Brain microvascular endothelial cell (primary cell): ENCODE measurements around the gene ZNF746.
A peak's percentile ranks its signal among the peaks of the same experiment; 100 is the strongest.

ENCODE experiments used
- DNase-seq: peaks from one replicate; pipeline ENCODE4 v3.0.0-alpha.2; 2020
- H3K27ac ChIP-seq: fragments of 250-450 bp; sonication (Bioruptor Pico); 2 replicates; pipeline ENCODE4 v1.5.1; 2020; ENCODE audit warnings: mild to moderate bottlenecking, moderate library complexity
- H3K27me3 ChIP-seq: fragments of 250-450 bp; sonication (Bioruptor Pico); replicated peaks from 2 replicates; pipeline ENCODE4 v1.5.1; 2020; ENCODE audit warnings: mild to moderate bottlenecking
- H3K36me3 ChIP-seq: fragments of 250-450 bp; sonication (Bioruptor Pico); replicated peaks from 2 replicates; pipeline ENCODE4 v1.5.1; 2020; ENCODE audit warnings: mild to moderate bottlenecking
- H3K4me3 ChIP-seq: 2 replicates; pipeline ENCODE4 v1.5.1; 2011; ENCODE audit warnings: low read depth, mild to moderate bottlenecking, control low read depth, low read length, moderate library complexity
- in situ Hi-C: cut with HindIII; loops from 2 replicates; pipeline ENCODE4 v1.10.0; 2017; ENCODE audit warnings: low sequenced_read_pairs, low pct_ligation_motif_present
- TF ChIP-seq, protein P1 (sequence below): IDR thresholded peaks from 2 replicates; pipeline ENCODE4 v1.5.1; 2011; ENCODE audit warnings: low read depth, mild to moderate bottlenecking, moderate library complexity, low read length, control low read depth, inconsistent platforms; ENCODE audit errors: missing control alignments

The ZNF746 gene

DNA sequence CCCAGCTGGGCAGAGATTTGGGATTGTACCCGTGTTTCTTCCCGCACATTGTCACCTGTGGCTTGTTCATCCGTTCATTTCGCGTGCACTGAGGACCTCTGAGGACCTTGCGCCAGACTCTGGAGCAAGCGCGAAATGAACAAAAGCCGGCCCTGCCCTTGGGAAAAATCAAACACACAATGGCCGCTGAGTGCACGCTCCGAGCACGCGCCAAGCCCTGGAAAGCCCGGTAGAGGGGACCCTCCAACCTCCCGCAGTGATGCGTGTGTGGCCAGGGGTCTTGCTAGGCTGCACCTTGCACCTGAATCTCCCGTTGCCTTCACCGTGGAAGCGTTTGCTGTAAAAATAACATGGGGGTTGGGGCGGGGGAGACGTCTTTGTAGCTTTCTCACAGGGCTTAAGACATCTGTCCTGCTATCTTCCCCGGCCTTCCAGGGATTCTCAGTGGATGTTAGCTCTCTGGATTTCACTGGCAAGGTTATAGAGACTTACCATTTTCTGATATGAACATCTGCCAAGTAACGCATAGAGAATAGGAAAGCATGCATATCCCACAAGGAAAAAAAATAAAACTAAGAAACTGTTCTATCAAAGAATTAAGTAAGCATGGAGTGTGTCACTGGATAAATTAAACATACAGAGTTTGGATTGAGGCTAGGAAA is 74.0 kb downstream of the ZNF746 start:
- no peaks in the 10 kb centered on the region for H3K36me3 ChIP-seq
- TF ChIP-seq, protein P1, sequence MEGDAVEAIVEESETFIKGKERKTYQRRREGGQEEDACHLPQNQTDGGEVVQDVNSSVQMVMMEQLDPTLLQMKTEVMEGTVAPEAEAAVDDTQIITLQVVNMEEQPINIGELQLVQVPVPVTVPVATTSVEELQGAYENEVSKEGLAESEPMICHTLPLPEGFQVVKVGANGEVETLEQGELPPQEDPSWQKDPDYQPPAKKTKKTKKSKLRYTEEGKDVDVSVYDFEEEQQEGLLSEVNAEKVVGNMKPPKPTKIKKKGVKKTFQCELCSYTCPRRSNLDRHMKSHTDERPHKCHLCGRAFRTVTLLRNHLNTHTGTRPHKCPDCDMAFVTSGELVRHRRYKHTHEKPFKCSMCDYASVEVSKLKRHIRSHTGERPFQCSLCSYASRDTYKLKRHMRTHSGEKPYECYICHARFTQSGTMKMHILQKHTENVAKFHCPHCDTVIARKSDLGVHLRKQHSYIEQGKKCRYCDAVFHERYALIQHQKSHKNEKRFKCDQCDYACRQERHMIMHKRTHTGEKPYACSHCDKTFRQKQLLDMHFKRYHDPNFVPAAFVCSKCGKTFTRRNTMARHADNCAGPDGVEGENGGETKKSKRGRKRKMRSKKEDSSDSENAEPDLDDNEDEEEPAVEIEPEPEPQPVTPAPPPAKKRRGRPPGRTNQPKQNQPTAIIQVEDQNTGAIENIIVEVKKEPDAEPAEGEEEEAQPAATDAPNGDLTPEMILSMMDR = no peak
- H3K27ac ChIP-seq = no peak overlapping the region
- no peak for DNase-seq
- H3K27me3 ChIP-seq = no peaks in the 10 kb centered on the region
- H3K4me3 ChIP-seq = peak overlapping the region; percentile 54
- in situ Hi-C loops = no loop called here

DNA sequence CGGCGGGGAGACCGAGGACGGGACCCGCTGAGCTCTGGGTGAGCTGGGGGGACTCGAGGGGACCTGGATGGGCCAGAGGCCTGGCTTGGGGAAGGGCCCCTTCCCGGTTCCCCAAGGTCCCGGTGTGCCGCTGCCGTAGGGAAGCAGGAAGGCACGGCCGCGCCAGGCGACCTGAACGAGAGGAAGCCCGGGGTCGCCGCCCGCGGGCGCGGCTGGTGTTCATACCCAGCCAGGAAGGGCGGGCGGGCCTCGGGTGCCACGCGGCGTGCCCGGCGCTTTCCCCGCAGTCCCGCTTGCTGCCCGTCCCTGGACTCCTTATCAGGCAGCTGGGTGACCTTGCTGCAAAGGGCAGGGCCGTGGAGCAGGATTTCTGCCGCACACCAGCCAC is 74.7 kb downstream of the ZNF746 start:
- peak overlapping the region; percentile 54 for H3K4me3 ChIP-seq
- in situ Hi-C loops = no loop called here
- no peak overlapping the region for H3K27ac ChIP-seq
- no peaks in the 10 kb centered on the region for H3K27me3 ChIP-seq
- TF ChIP-seq, protein P1 = no peak
- DNase-seq = no peak
- no peaks in the 10 kb centered on the region for H3K36me3 ChIP-seq
